Dermis microvascular lymphatic vessel endothelial cell (primary cell): ENCODE data around the gene TSPAN17. TPM values are rescaled to one million over a fixed set of nuclear protein-coding genes. Genes with fewer than 3 reads are reported as not detected.

ENCODE experiments used
- DNase-seq, 2 donors: peaks; one replicate each; pipeline versions ENCODE4 v3.0.0 to v3.0.0-alpha.2; 2010; ENCODE audit warnings: low read depth in 2 of 2
- total RNA-seq: library from RNA; depleted of rRNA; stranded (reverse); fragments of >200 nt; gene quantifications from 2 replicates; pipeline ENCODE4 v1.2.1, GENCODE V29; 2014

TSPAN17 gene
- total RNA-seq, 1 donor from 2014 or later: 36.5 TPM

- no peak for DNase-seq
Measured at GRCh38 chr5:176642675-176643490, 4.4 kb upstream of the TSPAN17 start.

GRCh38 chr5:176643491-176644219 lies 3.6 kb upstream of the TSPAN17 start:
- DNase-seq: no peak

- no peak for DNase-seq
Measured at GRCh38 chr5:176644294-176644693, 3.0 kb upstream of the TSPAN17 start.

- no peak for DNase-seq
Measured at GRCh38 chr5:176644878-176645670, 2.2 kb upstream of the TSPAN17 start.

- no peak for DNase-seq
Measured at GRCh38 chr5:176646049-176646706, 1.1 kb upstream of the TSPAN17 start.

GRCh38 chr5:176646707-176647029 lies 616 bp upstream of the TSPAN17 start:
- DNase-seq: no peak

GRCh38 chr5:176647843-176648473 lies 674 bp downstream of the TSPAN17 start:
- DNase-seq: peak in 1 of 2 donors; percentile 28

- no peak for DNase-seq
Measured at GRCh38 chr5:176648474-176649194, 1.4 kb downstream of the TSPAN17 start.

GRCh38 chr5:176650354-176650884 lies 3.1 kb downstream of the TSPAN17 start:
- no peak for DNase-seq

- no peak for DNase-seq
Measured at GRCh38 chr5:176651472-176651980, 4.2 kb downstream of the TSPAN17 start.

- DNase-seq: no peak
Measured at GRCh38 chr5:176652136-176652535, 4.9 kb downstream of the TSPAN17 start.

GRCh38 chr5:176653401-176654385 lies 6.4 kb downstream of the TSPAN17 start:
- no peak for DNase-seq

GRCh38 chr5:176654856-176655255 lies 7.6 kb downstream of the TSPAN17 start:
- no peak for DNase-seq

GRCh38 chr5:176656467-176656990 lies 9.2 kb downstream of the TSPAN17 start:
- no peak for DNase-seq

GRCh38 chr5:176658007-176658599 lies 10.8 kb downstream of the TSPAN17 start:
- DNase-seq: peak; percentile 28 to 59

- DNase-seq: peak; percentile 13 to 47
Measured at GRCh38 chr5:176658817-176659511, 11.7 kb downstream of the TSPAN17 start.

GRCh38 chr5:176659512-176659839 lies 12.2 kb downstream of the TSPAN17 start:
- no peak for DNase-seq
